ELR (cell line): Measurements from ENCODE around the gene PRR3.

Experiments used
- DNase-seq: peaks from one replicate; pipeline ENCODE4 v3.0.0-alpha.2; 2015; ENCODE audit warnings: low read depth

The PRR3 gene

GRCh38 chr6:30537931-30538330 is 19.2 kb upstream of the PRR3 start:
- no peak for DNase-seq

GRCh38 chr6:30541515-30542403 is 15.3 kb upstream of the PRR3 start:
- DNase-seq = peak; percentile 87

- DNase-seq = no peak
Measured at GRCh38 chr6:30542404-30542725, 14.7 kb upstream of the PRR3 start.

GRCh38 chr6:30542915-30543314 is 14.2 kb upstream of the PRR3 start:
- DNase-seq = peak; percentile 59

DNA sequence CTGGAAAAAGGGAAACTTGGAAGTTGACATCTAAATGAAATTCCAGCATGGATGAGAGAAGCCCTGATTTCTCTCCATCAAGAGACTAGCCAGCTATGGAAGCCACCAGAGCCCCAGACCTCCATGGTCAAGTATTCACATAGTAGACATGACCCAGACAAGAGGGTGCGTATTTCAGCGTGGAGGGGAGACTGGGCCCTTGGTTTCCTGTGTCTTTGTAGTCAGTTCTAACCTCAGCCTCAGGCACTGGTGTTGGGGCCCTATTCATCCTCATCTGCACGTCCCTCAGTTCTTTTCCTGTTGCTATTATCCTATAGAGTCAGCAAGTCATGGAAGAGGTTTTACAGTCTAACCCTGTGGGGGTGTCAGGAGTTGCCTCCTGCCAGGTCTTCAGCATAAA is 13.3 kb upstream of the PRR3 start:
- no peak for DNase-seq

DNA sequence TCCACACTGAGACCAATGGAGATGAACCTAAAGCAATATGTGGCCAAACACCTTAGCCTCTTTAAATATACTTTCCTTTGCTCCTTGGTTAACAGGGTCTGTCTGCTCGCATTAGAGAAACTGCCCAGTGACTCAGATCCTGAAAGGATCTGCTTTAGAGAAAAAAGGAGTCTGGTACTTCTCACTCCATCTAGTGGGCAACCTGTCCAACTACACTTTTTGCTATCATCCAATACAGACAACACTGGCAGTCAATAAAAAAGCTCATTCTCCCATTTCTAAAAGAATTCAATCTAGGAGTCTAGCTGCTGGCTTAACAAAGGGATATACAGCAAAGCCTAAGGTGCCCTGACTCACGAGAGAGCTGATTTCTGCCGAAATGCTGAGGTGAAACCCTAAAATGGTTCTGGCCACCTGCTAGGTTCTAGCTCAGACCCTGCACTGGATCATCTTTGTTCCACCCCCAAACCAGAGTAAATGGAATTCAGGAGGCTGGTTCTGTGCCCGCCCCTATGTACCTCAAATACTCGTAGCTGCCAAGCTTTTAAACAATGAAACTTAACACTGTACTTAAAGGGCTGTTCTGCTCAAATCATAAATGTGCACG is 12.3 kb upstream of the PRR3 start:
- DNase-seq = peak; percentile 89

DNA sequence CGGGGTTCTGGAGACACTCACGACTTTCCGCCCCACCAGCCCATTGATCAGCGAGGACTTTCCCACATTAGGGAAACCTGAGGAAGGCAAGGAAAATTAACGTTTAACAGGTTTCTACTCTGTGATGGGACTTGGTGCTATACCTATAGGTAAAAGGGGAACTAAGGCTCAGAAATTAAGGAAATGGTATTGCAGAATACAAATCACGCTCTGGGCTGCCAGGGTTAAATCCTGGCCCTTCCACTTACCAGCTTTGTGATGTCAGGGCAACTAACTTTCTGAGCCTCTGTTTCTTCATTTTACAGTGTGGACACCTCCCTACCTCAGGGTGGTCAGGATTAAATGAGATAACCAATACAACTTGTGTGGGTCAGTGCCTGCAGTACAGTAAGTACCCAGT is 9.6 kb upstream of the PRR3 start:
- no peak for DNase-seq

GRCh38 chr6:30548375-30548774 is 8.7 kb upstream of the PRR3 start:
- DNase-seq = peak; percentile 41

- DNase-seq = no peak
Measured at GRCh38 chr6:30554404-30554803, 2.7 kb upstream of the PRR3 start.

DNA sequence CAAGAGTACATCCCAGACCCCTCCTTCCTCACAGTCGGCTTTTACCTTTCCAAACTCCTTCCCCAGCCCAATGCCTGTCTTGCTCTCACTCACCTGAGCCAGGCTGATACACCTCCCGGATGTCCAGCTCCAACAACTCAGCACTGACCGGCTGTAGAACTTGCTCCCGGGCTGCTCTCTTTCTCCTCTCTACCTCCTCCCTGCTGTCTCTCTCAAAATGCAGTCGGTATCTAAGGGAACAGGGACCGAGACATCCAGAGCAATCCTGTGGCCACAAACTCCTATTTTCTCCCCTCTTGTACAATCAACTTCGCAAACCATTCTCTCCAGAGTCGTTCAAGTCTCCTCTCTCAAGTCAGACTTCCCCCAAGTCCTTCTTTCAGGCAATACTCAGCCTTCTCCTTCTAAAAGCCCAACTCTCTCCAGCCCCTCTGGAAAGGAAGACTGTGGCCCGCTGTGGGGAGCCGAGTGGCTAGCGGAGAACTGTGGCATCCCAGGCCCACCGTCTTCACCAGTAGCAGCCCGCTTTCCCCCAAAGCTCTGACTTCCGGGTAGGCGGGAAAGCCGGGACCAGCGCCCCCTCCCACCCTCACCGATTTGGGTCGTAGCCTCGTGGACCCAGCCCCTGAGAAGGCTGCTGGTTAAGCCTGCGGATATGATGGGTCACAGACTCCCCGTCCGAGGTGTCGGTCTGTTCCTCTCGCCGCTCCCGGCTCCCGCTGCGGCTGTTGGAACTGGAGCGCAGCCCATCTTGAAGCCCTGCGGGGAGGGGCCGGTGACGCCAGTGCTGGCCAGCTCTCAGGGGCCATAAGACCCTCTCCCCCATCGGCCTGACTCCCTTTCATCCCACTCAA is 1.9 kb upstream of the PRR3 start:
- peak; percentile 57 for DNase-seq

DNA sequence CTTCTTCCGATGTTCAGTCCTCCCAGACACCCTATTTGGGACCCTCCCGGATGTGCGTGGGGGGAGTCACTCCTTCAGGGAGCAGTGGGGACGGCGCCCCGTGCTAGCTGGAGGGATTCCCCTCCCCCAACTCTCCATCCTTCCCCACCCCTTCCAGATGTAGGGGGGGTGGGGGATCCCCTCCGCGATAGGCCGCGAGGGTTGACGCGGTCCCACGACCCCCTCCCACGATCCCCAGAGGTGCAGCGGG is 1.4 kb upstream of the PRR3 start:
- no peak for DNase-seq

DNA sequence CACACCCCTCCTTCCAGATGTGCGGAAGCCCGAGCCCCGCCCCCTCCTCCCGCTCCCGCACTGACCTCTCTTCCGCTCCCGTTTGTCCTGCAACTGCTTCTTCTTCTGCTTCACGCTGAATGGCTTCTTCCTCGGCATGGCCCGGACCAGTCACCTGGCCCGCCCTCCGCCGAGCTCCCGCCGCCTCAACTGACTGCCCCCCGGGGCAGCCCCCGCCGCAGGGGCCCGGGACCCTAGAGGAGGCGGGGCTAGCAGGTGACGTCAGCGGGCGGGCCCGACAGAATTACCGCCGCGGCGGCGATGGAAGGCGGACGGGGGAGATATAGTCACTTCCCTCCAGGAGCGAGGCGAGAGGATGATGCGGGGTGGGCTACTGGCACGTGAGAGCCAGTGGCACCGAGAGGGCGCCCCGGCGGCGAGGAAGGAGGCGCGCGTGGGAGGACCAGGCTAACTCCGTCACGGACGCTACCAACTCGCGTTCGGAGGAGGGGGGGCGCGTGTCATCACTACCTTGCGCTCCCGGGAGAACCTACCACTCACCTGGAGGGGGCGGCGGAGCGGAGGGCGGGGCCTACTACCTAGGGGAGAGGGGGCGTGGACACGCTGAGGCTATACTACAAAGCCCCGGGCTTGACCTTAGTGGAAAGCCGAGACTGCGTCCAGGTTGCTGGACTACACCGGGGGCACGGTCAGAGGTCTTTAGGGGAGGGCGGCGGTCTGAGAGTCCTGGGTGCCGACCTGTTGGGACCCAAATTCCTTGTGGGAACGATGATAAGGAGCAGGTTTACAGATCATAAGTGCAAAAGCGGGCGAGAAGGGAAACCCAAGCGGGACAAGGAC is 809 bp upstream of the PRR3 start, which contains the start of gene GNL1:
Gene GNL1 (minus strand): TSS at position 424 of the 840 bp plus-strand sequence. CDS start 286 bp downstream, at position 138.
- DNase-seq = peak; percentile 94

DNA sequence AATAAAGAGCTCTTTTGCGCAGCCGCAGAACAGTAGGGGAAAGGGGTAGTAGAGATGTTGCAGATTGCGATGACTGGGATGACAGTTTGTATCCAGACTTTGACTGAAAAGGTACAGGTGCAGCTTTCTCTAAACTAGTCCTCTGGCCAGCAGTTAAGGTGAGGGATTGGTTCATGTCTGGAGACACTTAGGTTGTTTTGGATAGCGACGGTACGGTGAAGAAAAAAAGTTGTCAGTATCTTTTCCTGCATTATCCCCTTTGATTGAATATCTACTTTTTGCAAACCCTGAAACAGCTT is 537 bp downstream of the PRR3 start:
- no peak for DNase-seq

DNA sequence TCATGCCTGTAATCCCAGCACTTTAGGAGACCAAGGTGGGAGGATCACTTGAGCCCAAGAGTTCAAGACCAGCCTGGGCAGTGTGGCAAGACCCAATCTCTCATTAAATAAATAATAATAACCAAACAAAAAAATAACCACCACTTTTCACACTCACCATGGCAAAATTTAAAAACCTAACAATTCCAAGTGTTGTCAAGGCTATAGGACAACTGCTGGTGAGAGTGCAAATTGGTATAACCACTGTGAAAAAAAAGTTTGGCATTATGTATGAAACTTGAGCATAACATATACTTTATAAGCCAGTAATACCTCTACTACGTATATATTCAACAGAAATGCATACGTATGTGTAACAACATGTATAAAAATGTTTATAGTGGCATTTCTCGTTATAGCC is 3.8 kb downstream of the PRR3 start:
- no peak for DNase-seq

DNA sequence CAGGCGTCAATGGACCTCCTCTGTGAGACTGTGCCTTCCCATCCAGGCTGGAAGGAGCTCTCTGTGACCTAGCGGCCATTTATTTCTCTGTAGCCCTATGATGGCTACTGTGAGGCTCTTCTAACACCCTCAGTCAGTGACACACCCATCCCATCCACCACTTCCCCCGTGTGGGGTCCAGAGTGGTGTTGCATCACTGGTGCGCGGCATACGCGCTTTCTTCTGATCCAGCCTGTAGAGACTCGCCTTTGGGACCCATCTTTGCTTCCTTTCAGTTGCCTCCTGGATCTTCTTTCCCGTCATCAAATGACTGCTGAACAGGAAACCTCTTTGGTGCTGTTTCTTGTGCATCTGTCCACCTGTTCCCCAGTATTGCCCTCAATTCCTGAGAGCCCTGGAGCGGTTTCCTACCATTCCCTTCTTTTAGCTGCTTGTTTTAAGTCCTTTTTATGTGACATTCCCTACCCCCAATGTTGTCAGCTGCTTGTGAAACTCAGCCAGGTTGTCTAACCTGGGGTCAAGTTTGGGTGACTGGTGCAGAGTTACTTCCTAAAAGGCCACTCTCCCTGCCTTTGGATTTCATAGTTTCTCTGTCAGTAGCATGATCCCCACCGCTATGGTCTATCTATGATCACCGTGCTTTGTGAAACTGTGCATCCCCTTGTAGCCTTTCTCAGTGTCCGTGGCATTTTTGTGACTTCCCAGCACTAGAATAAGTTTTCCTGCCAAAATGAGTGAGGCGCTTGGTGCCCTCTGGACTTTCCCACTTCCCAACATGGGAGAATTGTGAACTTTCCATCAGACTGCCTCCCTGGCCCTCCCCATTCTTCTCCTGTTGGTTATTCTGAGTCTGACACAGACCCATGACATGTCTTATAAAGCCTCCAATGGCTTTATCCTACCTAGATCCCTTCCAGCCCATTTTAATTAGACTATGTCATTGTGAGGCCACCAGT is 5.7 kb downstream of the PRR3 start:
- no peak for DNase-seq

GRCh38 chr6:30564114-30564513 is 7.0 kb downstream of the PRR3 start:
- DNase-seq = no peak

GRCh38 chr6:30565772-30566171 is 8.7 kb downstream of the PRR3 start:
- no peak for DNase-seq

- DNase-seq = no peak
Measured at GRCh38 chr6:30568245-30568644, 11.2 kb downstream of the PRR3 start.

DNA sequence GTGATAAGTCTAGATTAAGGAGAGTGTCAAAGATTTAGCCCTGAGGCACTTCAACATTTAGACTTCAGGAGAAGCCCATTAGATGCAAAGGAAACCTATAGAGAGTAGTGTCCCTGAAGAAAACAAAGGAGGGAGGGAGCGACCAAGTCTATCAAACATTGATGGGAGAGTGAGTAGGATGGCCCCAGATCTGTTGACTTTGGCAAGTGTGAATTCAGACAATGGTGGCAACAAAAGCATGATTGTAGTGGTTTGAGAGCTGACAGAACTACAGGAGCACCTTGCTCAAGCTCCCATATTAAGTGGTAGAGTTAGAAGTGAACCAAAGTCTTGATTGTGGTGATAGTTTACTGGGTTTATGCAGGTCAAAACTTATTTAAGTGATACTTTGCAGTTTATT is 13.2 kb downstream of the PRR3 start:
- no peak for DNase-seq

DNA sequence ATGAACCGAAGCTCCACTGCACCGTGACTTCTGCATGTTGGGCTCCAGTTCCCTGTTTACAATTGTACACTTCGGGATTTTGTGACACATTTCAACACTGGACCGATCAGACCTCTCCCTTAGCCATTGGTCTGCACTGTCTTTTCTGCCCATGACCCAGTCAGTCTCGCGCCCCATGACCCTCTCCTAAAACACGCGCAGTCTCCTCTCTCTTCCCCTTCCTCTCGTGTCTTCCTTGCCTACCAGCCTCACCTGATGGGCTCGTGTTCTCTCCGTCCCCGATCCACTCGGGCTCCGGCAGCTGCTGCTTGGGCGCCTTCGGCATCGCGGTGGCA is 13.6 kb downstream of the PRR3 start:
- no peak for DNase-seq

GRCh38 chr6:30571075-30571761 is 14.1 kb downstream of the PRR3 start, which contains the start of gene ABCF1:
TSS of gene ABCF1 (plus strand) at chr6:30571442. CDS start at chr6:30571488, 46 bp downstream.
- peak; percentile 98 for DNase-seq
